ENCODE measurements around the gene ANKRD36B. TPM values are rescaled to one million over a fixed set of nuclear protein-coding genes. Genes with fewer than 3 reads are reported as not detected.
A peak's percentile ranks its signal among the peaks of the same experiment; 100 is the strongest.
"Not testable (repeated sequence)": the region's sequence is repeated elsewhere in the genome, so short reads cannot be mapped to it uniquely, and the experiment has no call there.

The ANKRD36B gene
- total RNA-seq = 40.0 and 40.1 TPM in 2 replicates

- DNase-seq = peak; percentile 95
- not testable (repeated sequence) for H3K4me1 Mint-ChIP-seq; H3K9me3 Mint-ChIP-seq; H3K36me3 Mint-ChIP-seq (ENCODE audit: low read depth)
- Mint-ChIP-seq H3K4me3 (peak within 1 kb of the TSS; percentile 94), H3K27ac (peak within 1 kb of the TSS; percentile 99), H3K27me3 (peaks cover 14% of the 10 kb centered on the region)
- intact Hi-C loops (cut with micrococcal nuclease) = loop anchor here (1.0 to 5.0 kb wide), 4 partner anchors 57 to 123 kb away; partner anchors contain the start of genes ACTR1B, COX5B and ZAP70
Measured at GRCh38 chr2:97589598-97590510, at the start of gene ANKRD36B. TSS of gene ANKRD36B (minus strand) at chr2:97589877. CDS start at chr2:97589685, 192 bp downstream.

GRCh38 chr2:97626049-97626430, 36.4 kb upstream of the ANKRD36B start:
- H3K4me1 Mint-ChIP-seq; intact Hi-C loops (cut with micrococcal nuclease); H3K4me3 Mint-ChIP-seq; H3K27ac Mint-ChIP-seq; H3K36me3 Mint-ChIP-seq (ENCODE audit: low read depth); H3K9me3 Mint-ChIP-seq: not testable (repeated sequence)
- peaks cover 14% of the 10 kb centered on the region for H3K27me3 Mint-ChIP-seq
- DNase-seq = peak; percentile 28

DNA sequence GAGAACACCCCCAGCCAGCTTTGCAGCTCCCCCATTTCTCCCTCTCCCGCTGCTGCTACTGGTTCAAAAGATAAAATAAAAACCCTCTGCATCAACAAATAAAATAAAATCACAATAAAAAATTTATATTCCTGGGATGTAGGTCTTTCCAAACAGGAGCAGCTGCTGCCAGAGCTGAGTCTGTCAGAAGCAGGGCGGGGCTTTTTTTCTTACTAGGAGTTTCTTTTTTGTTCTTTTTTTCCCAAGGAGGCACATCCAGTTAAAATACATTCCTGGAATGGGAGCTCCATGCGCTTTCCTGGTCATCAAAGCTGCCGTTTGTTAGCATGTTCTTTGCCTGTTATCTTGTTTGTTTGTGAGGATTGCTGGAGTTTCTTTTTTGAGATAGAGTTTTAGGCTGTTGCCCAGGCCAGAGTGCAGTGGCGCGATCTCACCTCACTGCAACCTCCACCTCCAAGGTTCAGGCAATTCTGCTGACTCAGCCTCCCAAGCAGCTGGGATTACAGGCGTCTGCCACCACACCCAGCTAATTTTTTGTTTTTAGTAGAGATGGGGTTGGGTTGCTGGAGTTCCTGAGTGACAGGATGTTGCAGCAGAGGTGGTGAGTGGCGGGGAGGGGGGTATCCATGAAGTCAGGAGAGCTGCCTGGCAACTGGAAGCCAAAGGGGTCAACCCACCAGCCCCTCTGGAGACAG, 35.8 kb upstream of the ANKRD36B start:
- peak; percentile 25 for DNase-seq
- H3K4me3 Mint-ChIP-seq; H3K4me1 Mint-ChIP-seq; H3K9me3 Mint-ChIP-seq; intact Hi-C loops (cut with micrococcal nuclease); H3K27ac Mint-ChIP-seq; H3K36me3 Mint-ChIP-seq (ENCODE audit: low read depth): not testable (repeated sequence)
- H3K27me3 Mint-ChIP-seq = peaks cover 12% of the 10 kb centered on the region

DNA sequence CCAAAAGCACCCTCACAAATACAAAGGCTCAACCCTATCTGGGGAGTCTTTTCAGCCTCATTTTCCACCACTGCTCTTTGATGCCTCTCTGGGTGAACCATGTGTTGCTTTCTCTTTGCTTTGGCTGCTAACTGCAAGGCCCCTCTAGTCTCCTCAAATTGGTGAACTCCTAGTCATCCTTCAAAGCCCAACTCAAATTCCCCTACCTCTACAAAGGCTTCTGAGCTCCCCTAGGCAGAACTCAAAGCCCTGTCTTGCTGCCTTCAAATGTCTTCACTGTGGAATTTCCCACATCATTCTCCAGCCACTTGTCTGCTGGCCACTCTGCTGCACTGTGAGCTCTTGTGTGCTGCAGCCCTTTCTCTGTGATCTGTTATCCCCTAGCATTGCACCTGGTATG, 33.3 kb upstream of the ANKRD36B start:
- H3K27me3 Mint-ChIP-seq; H3K9me3 Mint-ChIP-seq; H3K36me3 Mint-ChIP-seq (ENCODE audit: low read depth); intact Hi-C loops (cut with micrococcal nuclease); H3K27ac Mint-ChIP-seq; H3K4me3 Mint-ChIP-seq; H3K4me1 Mint-ChIP-seq: not testable (repeated sequence)
- peak; percentile 40 for DNase-seq

DNA sequence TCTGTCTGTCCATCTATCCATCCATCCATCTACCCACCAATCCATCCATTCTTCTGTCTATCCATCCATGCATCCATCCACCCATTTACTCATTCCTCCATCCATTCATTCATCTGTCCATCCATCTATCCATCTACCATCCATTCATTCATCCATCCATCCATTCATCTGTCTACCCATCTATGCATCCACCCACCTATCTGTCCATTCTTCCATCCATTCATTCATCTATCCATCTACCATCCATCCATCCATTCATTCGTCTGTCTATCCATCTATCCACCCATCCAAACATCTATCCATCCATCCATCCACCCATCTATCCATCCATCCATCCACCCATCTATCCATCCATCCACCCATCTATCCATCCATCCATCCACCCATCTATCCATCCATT, 30.8 kb upstream of the ANKRD36B start:
- H3K4me1 Mint-ChIP-seq; H3K27me3 Mint-ChIP-seq; H3K9me3 Mint-ChIP-seq; DNase-seq; H3K4me3 Mint-ChIP-seq; H3K36me3 Mint-ChIP-seq (ENCODE audit: low read depth); intact Hi-C loops (cut with micrococcal nuclease); H3K27ac Mint-ChIP-seq: not testable (repeated sequence)

GRCh38 chr2:97618939-97619827, 29.5 kb upstream of the ANKRD36B start:
- H3K4me1 Mint-ChIP-seq; H3K27me3 Mint-ChIP-seq; intact Hi-C loops (cut with micrococcal nuclease); H3K9me3 Mint-ChIP-seq; H3K27ac Mint-ChIP-seq; DNase-seq; H3K36me3 Mint-ChIP-seq (ENCODE audit: low read depth); H3K4me3 Mint-ChIP-seq: not testable (repeated sequence)

DNA sequence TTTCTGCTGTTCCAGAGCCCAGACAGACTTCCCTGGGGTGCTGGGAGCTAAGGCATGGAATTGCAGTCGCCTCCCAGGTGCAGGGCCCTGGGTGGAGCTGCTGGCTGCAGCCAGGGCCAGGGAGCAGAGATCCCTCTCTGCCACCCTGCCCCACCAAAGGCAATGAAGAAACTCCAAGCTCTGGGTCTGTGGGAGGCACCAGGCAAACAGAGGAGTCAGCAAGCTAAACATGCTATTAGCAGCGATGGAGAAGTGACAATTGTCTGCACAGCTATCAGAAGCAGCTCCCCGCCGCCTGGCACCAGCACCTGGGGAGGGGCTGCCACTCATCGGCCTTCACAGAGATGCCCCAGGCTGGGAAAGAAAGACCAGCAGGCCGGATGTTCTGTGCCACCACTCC, 28.2 kb upstream of the ANKRD36B start:
- peaks cover 3% of the 10 kb centered on the region for H3K9me3 Mint-ChIP-seq
- peaks cover 3% of the 10 kb centered on the region for H3K4me1 Mint-ChIP-seq
- H3K36me3 Mint-ChIP-seq (ENCODE audit: low read depth) = no peaks in the 10 kb centered on the region
- no peak for DNase-seq
- H3K27ac Mint-ChIP-seq = no peak overlapping the region
- intact Hi-C loops (cut with micrococcal nuclease) = no loop called here
- no peak overlapping the region for H3K4me3 Mint-ChIP-seq
- H3K27me3 Mint-ChIP-seq = no peaks in the 10 kb centered on the region

GRCh38 chr2:97615746-97616145, 26.1 kb upstream of the ANKRD36B start:
- H3K9me3 Mint-ChIP-seq; H3K4me3 Mint-ChIP-seq; intact Hi-C loops (cut with micrococcal nuclease); H3K27me3 Mint-ChIP-seq; DNase-seq; H3K36me3 Mint-ChIP-seq (ENCODE audit: low read depth); H3K4me1 Mint-ChIP-seq; H3K27ac Mint-ChIP-seq: not testable (repeated sequence)

DNA sequence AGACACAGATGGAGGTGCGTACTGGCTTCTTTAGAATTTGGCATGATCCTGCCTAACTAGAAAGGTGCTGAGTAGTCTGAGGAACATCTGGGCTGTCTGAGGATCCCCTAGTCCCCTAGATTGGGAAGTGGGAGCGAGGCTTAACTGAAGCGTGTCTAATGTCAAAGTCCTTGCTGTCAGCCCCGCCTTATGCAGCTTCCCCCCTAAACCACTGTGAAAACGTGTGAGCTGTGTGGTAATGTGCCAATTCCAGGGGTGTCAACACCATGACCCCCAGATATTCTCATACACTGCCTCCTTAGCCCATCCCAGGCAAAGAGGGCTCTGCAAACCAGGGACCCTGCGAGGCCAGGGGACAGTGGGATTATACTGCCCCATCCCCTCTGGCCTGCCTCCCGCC, 22.2 kb upstream of the ANKRD36B start:
- H3K4me3 Mint-ChIP-seq; intact Hi-C loops (cut with micrococcal nuclease); H3K9me3 Mint-ChIP-seq; DNase-seq; H3K27ac Mint-ChIP-seq; H3K36me3 Mint-ChIP-seq (ENCODE audit: low read depth); H3K4me1 Mint-ChIP-seq; H3K27me3 Mint-ChIP-seq: not testable (repeated sequence)

- H3K9me3 Mint-ChIP-seq; H3K27me3 Mint-ChIP-seq; H3K27ac Mint-ChIP-seq; H3K4me3 Mint-ChIP-seq; H3K36me3 Mint-ChIP-seq (ENCODE audit: low read depth); DNase-seq; intact Hi-C loops (cut with micrococcal nuclease); H3K4me1 Mint-ChIP-seq: not testable (repeated sequence)
Measured at GRCh38 chr2:97608745-97609144, 19.1 kb upstream of the ANKRD36B start.

DNA sequence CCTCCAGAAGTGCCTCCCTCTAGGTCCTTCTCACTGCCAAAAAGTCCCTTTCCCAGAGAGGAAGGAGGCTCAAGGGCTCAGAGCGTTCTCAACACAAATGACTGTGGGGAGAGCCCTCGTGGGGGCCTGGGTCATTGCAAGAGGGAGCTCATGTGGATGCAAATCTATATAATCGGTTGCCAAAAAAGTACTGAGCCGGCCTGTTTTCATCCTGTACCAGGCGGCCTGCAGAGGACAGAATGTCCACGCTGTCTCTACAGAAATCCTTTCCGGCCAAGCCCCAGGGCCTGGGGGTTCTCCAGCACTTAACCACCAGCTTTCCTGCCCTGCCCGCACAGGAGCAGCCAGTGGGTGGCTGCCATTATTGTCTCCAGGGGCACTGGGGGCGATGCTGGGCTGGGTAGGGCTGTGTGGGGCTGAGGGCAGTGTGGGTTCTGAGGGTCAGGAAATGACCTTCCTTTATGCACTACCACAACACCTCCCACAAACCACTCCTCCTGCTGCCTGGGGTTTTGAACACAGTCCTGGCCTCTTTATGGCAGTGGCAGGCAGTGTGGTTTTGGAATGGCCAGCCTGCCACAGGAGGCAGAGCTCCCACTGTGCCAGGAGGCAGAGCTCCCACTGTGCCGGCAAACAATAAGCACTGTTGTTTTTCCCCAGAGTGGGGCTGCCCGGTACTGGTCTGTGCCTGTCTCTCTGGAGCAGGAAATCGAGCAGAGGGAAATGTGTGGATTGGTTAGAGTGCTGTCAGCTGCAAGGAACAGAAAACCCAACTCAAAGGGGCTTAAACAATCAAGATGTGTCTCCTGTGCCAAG, 16.1 kb upstream of the ANKRD36B start:
- H3K36me3 Mint-ChIP-seq (ENCODE audit: low read depth); H3K4me3 Mint-ChIP-seq; H3K4me1 Mint-ChIP-seq; H3K9me3 Mint-ChIP-seq; H3K27ac Mint-ChIP-seq; DNase-seq; intact Hi-C loops (cut with micrococcal nuclease); H3K27me3 Mint-ChIP-seq: not testable (repeated sequence)

DNA sequence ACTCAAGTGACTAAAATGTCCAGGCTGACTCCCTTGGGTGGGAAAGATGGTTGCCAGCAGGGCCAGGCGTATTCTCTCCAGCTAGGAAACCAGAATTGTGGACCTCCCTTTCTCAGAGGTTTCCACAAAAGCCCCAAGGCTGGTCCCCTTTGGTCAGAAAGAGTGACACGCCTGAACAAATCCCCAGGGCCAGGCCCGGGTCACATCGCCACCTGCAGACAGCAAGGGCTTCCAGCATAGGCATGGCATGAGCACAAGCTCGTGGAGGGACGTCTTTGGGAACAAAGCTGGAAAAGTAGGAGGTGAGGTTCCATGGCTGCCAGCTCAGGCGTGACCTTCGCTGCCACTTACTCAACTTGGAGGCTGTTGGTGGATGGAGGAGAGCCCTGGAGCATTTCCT, 15.4 kb upstream of the ANKRD36B start:
- H3K4me1 Mint-ChIP-seq; intact Hi-C loops (cut with micrococcal nuclease); DNase-seq; H3K27ac Mint-ChIP-seq; H3K4me3 Mint-ChIP-seq; H3K9me3 Mint-ChIP-seq; H3K27me3 Mint-ChIP-seq; H3K36me3 Mint-ChIP-seq (ENCODE audit: low read depth): not testable (repeated sequence)

GRCh38 chr2:97601537-97601936, 11.9 kb upstream of the ANKRD36B start:
- H3K9me3 Mint-ChIP-seq; H3K4me3 Mint-ChIP-seq; intact Hi-C loops (cut with micrococcal nuclease); H3K36me3 Mint-ChIP-seq (ENCODE audit: low read depth); DNase-seq; H3K27ac Mint-ChIP-seq; H3K4me1 Mint-ChIP-seq: not testable (repeated sequence)
- H3K27me3 Mint-ChIP-seq = peaks cover 31% of the 10 kb centered on the region
